GM23338 (cell line): ENCODE measurements around the gene ADRA2B. TPM values are rescaled to one million over a fixed set of nuclear protein-coding genes. Genes with fewer than 3 reads are reported as not detected.
"Not testable (repeated sequence)": the region's sequence is repeated elsewhere in the genome, so short reads cannot be mapped to it uniquely, and the experiment has no call there.

Experiments used
- ATAC-seq: fragments of 200-7000 bp; cut with Tn5 transposase; 3 replicates; pipeline ENCODE4 v1.9.1; 2020
- DNase-seq: peaks from one replicate; pipeline ENCODE4 v3.0.0-alpha.2; 2015; ENCODE audit warnings: low spot score
- H2AFZ ChIP-seq: fragments of 200-600 bp; sonication (generic); 2 replicates; pipeline ENCODE4 v1.8.0; 2016; ENCODE audit warnings: antibody characterized with exemption, mild to moderate bottlenecking, moderate library complexity
- H3F3A ChIP-seq: fragments of 200-600 bp; sonication (generic); replicated peaks from 2 replicates; pipeline ENCODE4 v1.8.0; 2017; ENCODE audit warnings: antibody characterized with exemption, mixed run types, low read depth
- H3K27ac ChIP-seq: fragments of 200-600 bp; sonication (generic); 2 replicates; pipeline ENCODE4 v1.6.1; 2016; ENCODE audit warnings: low read depth
- H3K27me3 ChIP-seq: fragments of 200-600 bp; sonication (generic); 2 replicates; pipeline ENCODE4 v1.8.0; 2016; ENCODE audit warnings: mild to moderate bottlenecking, mixed run types, moderate library complexity; ENCODE audit not compliant: insufficient read depth
- H3K36me3 ChIP-seq: fragments of 200-600 bp; sonication (generic); 2 replicates; pipeline ENCODE4 v1.8.0; 2016; ENCODE audit warnings: mild to moderate bottlenecking; ENCODE audit not compliant: insufficient read depth
- H3K4me1 ChIP-seq: fragments of 200-600 bp; sonication (generic); 2 replicates; pipeline ENCODE4 v1.8.0; 2016; ENCODE audit warnings: mild to moderate bottlenecking, moderate library complexity; ENCODE audit not compliant: insufficient read depth
- H3K4me2 ChIP-seq: fragments of 200-600 bp; sonication (generic); 2 replicates; pipeline ENCODE4 v1.7.1; 2017; ENCODE audit warnings: mixed run types
- H3K4me3 ChIP-seq: fragments of 200-600 bp; sonication (generic); 2 replicates; pipeline ENCODE4 v1.6.1; 2016; ENCODE audit warnings: mixed run types
- H3K79me2 ChIP-seq: fragments of 200-600 bp; sonication (generic); replicated peaks from 2 replicates; pipeline ENCODE4 v1.8.0; 2017; ENCODE audit warnings: mild to moderate bottlenecking; ENCODE audit not compliant: insufficient read depth
- H3K9me2 ChIP-seq: fragments of 200-600 bp; sonication (generic); 2 replicates; pipeline ENCODE4 v1.8.0; 2017; ENCODE audit not compliant: insufficient read depth
- H4K20me1 ChIP-seq: fragments of 200-600 bp; sonication (generic); replicated peaks from 2 replicates; pipeline ENCODE4 v1.8.0; 2017; ENCODE audit warnings: mild to moderate bottlenecking; ENCODE audit not compliant: insufficient read depth
- H3K27ac Mint-ChIP-seq: 2 replicates; pipeline ENCODE4 v1.8.0; 2020; ENCODE audit warnings: inconsistent platforms, mild to moderate bottlenecking, moderate library complexity, mixed read lengths
- H3K27me3 Mint-ChIP-seq: 3 replicates; pipeline ENCODE4 v1.8.0; 2022; ENCODE audit warnings: low read depth, mild to moderate bottlenecking, moderate library complexity, mixed read lengths, inconsistent platforms; ENCODE audit not compliant: insufficient read depth, poor library complexity
- H3K36me3 Mint-ChIP-seq: 3 replicates; pipeline ENCODE4 v1.8.0; 2021; ENCODE audit warnings: low read depth, mild to moderate bottlenecking, inconsistent platforms, moderate library complexity, mixed read lengths
- H3K4me1 Mint-ChIP-seq: 3 replicates; pipeline ENCODE4 v1.8.0; 2020; ENCODE audit warnings: mild to moderate bottlenecking, inconsistent platforms, mixed read lengths
- H3K4me3 Mint-ChIP-seq: 3 replicates; pipeline ENCODE4 v1.8.0; 2021; ENCODE audit warnings: moderate library complexity, mild to moderate bottlenecking, inconsistent platforms, mixed read lengths
- H3K9me3 Mint-ChIP-seq: 3 replicates; pipeline ENCODE4 v1.8.0; 2020; ENCODE audit warnings: moderate library complexity, mild to moderate bottlenecking, inconsistent platforms, mixed read lengths
- EZH2 ChIP-seq: fragments of 200-600 bp; sonication (generic); IDR thresholded peaks from one replicate; pipeline ENCODE4 v1.8.0; 2017; ENCODE audit warnings: antibody characterized with exemption, mild to moderate bottlenecking, low read depth; ENCODE audit not compliant: unreplicated experiment
- NANOG ChIP-seq: IDR thresholded peaks from 2 replicates; pipeline ENCODE4 v1.6.1; 2016; ENCODE audit warnings: antibody characterized with exemption, borderline replicate concordance
- ZNF462 ChIP-seq: fragments of 250-450 bp; sonication (Bioruptor Pico); IDR thresholded peaks from 2 replicates; pipeline ENCODE4 v1.5.0; 2020; ENCODE audit warnings: mild to moderate bottlenecking, moderate library complexity
- polyA plus RNA-seq: library from polyadenylated mRNA; unstranded; fragments of >200 nt; fragmentation: Nextera tagmentation; extraction: Ambion mirVana; gene quantifications from 2 replicates; pipeline ENCODE4 v1.2.1, GENCODE V29; 2016
- total RNA-seq: library from RNA; depleted of rRNA; stranded (reverse); fragments of >200 nt; shearing (Covaris generic); gene quantifications from 2 replicates; pipeline ENCODE4 v1.2.3, GENCODE V29; 2014
- TF ChIP-seq, protein P1 (sequence below), 2 experiments: fragments of 200-600 bp in 1 of 2; sonication (generic) in 1 of 2; conservative IDR thresholded peaks; 2 replicates each; pipeline versions ENCODE4 v1.5.1 to v1.6.1; 2016 to 2017; ENCODE audit warnings: antibody characterized with exemption in 2 of 2, low read depth in 2 of 2, mild to moderate bottlenecking in 2 of 2, moderate library complexity in 1 of 2
- TF ChIP-seq, protein P2 (sequence below): IDR thresholded peaks from 2 replicates; pipeline ENCODE4 v1.6.1; 2016; ENCODE audit warnings: antibody characterized with exemption

ADRA2B gene
- total and polyA plus RNA-seq, 2 experiments from 2014 or later: 1.7 to 5.9 TPM

- TF ChIP-seq ZNF462 (no peak), EZH2 (no peak), NANOG (no peak)
- TF ChIP-seq, protein P1, sequence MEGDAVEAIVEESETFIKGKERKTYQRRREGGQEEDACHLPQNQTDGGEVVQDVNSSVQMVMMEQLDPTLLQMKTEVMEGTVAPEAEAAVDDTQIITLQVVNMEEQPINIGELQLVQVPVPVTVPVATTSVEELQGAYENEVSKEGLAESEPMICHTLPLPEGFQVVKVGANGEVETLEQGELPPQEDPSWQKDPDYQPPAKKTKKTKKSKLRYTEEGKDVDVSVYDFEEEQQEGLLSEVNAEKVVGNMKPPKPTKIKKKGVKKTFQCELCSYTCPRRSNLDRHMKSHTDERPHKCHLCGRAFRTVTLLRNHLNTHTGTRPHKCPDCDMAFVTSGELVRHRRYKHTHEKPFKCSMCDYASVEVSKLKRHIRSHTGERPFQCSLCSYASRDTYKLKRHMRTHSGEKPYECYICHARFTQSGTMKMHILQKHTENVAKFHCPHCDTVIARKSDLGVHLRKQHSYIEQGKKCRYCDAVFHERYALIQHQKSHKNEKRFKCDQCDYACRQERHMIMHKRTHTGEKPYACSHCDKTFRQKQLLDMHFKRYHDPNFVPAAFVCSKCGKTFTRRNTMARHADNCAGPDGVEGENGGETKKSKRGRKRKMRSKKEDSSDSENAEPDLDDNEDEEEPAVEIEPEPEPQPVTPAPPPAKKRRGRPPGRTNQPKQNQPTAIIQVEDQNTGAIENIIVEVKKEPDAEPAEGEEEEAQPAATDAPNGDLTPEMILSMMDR (conservative IDR thresholded peaks at IDR 0.05; ENCODE audit: low read depth in 2 of 2): no peak
Observed at GRCh38 chr2:96143231-96143847, 27.0 kb upstream of the ADRA2B start (continued).

- no peak overlapping the region for H3K4me3 ChIP-seq
- peaks cover 21% of the 10 kb centered on the region for H3K4me1 ChIP-seq
- no peaks in the 10 kb centered on the region for H3K36me3 ChIP-seq
- H3K27ac ChIP-seq: no peak overlapping the region
- 0 out of 2 replicates have a peak, but pooled peaks cover 4% of the 10 kb centered on the region for H3F3A ChIP-seq
- Mint-ChIP-seq H3K4me3 (no peak overlapping the region), H3K36me3 (peaks cover 15% of the 10 kb centered on the region; the same call in 2 of the 3 replicates), H3K27me3 (peaks cover 27% of the 10 kb centered on the region), H3K27ac (no peak overlapping the region), H3K9me3 (peaks cover 2% of the 10 kb centered on the region; the same call in 1 of the 3 replicates), H3K4me1 (peaks cover 32% of the 10 kb centered on the region)
- H4K20me1 ChIP-seq: no peaks in the 10 kb centered on the region
- TF ChIP-seq, protein P1 (conservative IDR thresholded peaks at IDR 0.05; ENCODE audit: low read depth in 2 of 2): peak; percentile 41 to 62
- TF ChIP-seq, protein P2, sequence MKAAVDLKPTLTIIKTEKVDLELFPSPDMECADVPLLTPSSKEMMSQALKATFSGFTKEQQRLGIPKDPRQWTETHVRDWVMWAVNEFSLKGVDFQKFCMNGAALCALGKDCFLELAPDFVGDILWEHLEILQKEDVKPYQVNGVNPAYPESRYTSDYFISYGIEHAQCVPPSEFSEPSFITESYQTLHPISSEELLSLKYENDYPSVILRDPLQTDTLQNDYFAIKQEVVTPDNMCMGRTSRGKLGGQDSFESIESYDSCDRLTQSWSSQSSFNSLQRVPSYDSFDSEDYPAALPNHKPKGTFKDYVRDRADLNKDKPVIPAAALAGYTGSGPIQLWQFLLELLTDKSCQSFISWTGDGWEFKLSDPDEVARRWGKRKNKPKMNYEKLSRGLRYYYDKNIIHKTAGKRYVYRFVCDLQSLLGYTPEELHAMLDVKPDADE: no peak
- ATAC-seq (peak; percentile 5), DNase-seq (peak; percentile 71)
- no peaks in the 10 kb centered on the region for H3K79me2 ChIP-seq
- H3K4me2 ChIP-seq: no peak overlapping the region
- H3K27me3 ChIP-seq: peaks cover 30% of the 10 kb centered on the region
- H2AFZ ChIP-seq: no peak overlapping the region
- H3K9me2 ChIP-seq: no peaks in the 10 kb centered on the region
Observed at GRCh38 chr2:96142217-96143113, 26.1 kb upstream of the ADRA2B start.

GRCh38 chr2:96141624-96141967 lies 25.2 kb upstream of the ADRA2B start:
- H3K9me3 Mint-ChIP-seq, H3K27ac Mint-ChIP-seq, H3K4me2 ChIP-seq, H4K20me1 ChIP-seq, H3K9me2 ChIP-seq, H3K4me3 ChIP-seq, H2AFZ ChIP-seq, H3K36me3 ChIP-seq, ATAC-seq, DNase-seq, H3K79me2 ChIP-seq, H3K27ac ChIP-seq, H3F3A ChIP-seq, H3K4me3 Mint-ChIP-seq: not testable (repeated sequence)
- Mint-ChIP-seq H3K36me3 (peaks cover 15% of the 10 kb centered on the region; the same call in 2 of the 3 replicates), H3K4me1 (peaks cover 31% of the 10 kb centered on the region), H3K27me3 (peaks cover 25% of the 10 kb centered on the region)
- Histone ChIP-seq H3K27me3 (peaks cover 27% of the 10 kb centered on the region), H3K4me1 (peaks cover 20% of the 10 kb centered on the region; the same call in 1 of the 2 replicates)
